DOHH2 (cell line): ENCODE data around the gene CYP26C1.
A peak's percentile ranks its signal among the peaks of the same experiment; 100 is the strongest.

ENCODE experiments used
- H3F3A ChIP-seq: fragments of 200-600 bp; sonication (generic), shearing (Covaris generic); 2 replicates; pipeline ENCODE4 v1.6.0; 2016; ENCODE audit warnings: antibody characterized with exemption, mild to moderate bottlenecking; ENCODE audit not compliant: control insufficient read depth, insufficient read depth
- H3K27ac ChIP-seq: fragments of 200-600 bp; sonication (generic); 2 replicates; pipeline ENCODE4 v1.5.1; 2014; ENCODE audit warnings: low read depth, mild to moderate bottlenecking, low read length, moderate library complexity
- H3K27me3 ChIP-seq: fragments of 200-600 bp; sonication (generic); 2 replicates; pipeline ENCODE4 v1.6.1; 2014; ENCODE audit warnings: mild to moderate bottlenecking, low read length, mixed read lengths; ENCODE audit not compliant: control insufficient read depth
- H3K36me3 ChIP-seq: fragments of 200-600 bp; sonication (generic); 2 replicates; pipeline ENCODE4 v1.6.1; 2014; ENCODE audit warnings: mild to moderate bottlenecking, low read length, moderate library complexity, mixed read lengths; ENCODE audit not compliant: control insufficient read depth
- H3K4me1 ChIP-seq: fragments of 200-600 bp; sonication (generic); 2 replicates; pipeline ENCODE4 v1.6.1; 2014; ENCODE audit warnings: mild to moderate bottlenecking, low read length, mixed read lengths; ENCODE audit not compliant: control insufficient read depth
- H3K4me2 ChIP-seq: fragments of 200-600 bp; sonication (generic); 2 replicates; pipeline ENCODE4 v1.6.0; 2014; ENCODE audit warnings: mild to moderate bottlenecking, low read length, moderate library complexity
- H3K4me3 ChIP-seq: fragments of 200-600 bp; sonication (generic); 2 replicates; pipeline ENCODE4 v1.5.1; 2014; ENCODE audit warnings: mild to moderate bottlenecking, low read length, mixed read lengths
- H3K79me2 ChIP-seq: fragments of 200-600 bp; sonication (generic); 2 replicates; pipeline ENCODE4 v1.6.1; 2014; ENCODE audit warnings: mild to moderate bottlenecking, low read length, mixed read lengths; ENCODE audit not compliant: control insufficient read depth
- H3K9me2 ChIP-seq: fragments of 200-600 bp; sonication (generic); replicated peaks from 2 replicates; pipeline ENCODE4 v1.6.1; 2014; ENCODE audit warnings: mild to moderate bottlenecking, low read length, mixed read lengths; ENCODE audit not compliant: control insufficient read depth
- H3K9me3 ChIP-seq: fragments of 200-600 bp; sonication (generic); 2 replicates; pipeline ENCODE4 v1.6.1; 2014; ENCODE audit warnings: antibody characterized with exemption, low read length, mixed read lengths; ENCODE audit not compliant: control insufficient read depth, insufficient read depth
- H4K20me1 ChIP-seq: fragments of 200-600 bp; sonication (generic); 2 replicates; pipeline ENCODE4 v1.6.0; 2014; ENCODE audit warnings: low read depth, mild to moderate bottlenecking, antibody characterized with exemption, low read length, moderate library complexity; ENCODE audit not compliant: control insufficient read depth, insufficient read depth
- EZH2phosphoT487 ChIP-seq: fragments of 200-600 bp; sonication (generic); IDR thresholded peaks from 2 replicates; pipeline ENCODE4 v1.6.1; 2017; ENCODE audit warnings: borderline replicate concordance, mild to moderate bottlenecking, antibody characterized with exemption, low read length, moderate library complexity, mixed read lengths
- TF ChIP-seq, protein P1 (sequence below): fragments of 200-600 bp; sonication (generic); IDR thresholded peaks from one replicate; pipeline ENCODE4 v1.5.1; 2014; ENCODE audit warnings: antibody characterized with exemption, mild to moderate bottlenecking, low read depth, low read length; ENCODE audit not compliant: poor library complexity, severe bottlenecking

The CYP26C1 gene

DNA sequence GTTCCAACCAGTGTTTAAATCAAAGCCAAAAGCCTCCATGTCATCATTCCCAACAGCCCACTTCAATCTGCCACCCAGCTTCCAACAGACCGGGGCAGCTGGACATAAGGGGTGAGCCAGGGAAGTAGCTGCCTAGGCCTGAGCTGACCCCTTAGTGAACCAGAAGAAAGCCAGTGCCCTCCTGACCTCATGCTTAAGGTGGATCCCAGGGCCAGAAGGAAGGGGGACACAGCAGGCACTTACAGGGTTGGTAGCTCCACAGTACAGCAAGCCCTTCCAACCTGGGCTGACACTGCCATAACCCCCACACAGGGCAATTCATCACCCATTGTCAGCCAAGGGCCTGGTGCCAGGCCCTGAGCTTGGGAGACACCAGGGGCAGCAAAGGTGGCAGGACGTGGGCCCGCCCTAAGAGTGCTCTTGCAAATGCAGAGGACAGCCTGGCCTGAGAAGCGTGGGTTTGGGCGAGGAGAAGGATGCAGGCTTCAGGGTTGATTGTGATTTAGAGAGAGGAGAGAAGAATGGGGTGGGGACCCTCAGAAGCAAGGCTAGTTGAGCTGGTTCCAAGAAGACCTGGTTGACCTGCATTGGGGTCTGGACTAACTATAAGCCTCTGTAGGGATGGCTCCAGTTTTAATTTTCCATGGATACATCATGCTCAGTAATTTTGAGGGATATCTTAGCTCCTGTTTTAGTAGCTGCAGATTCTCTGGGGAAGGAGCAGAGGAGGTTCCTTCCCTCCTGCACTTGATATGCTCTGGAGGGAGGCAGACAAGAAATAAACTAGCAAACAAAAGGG, 10.0 kb downstream of the CYP26C1 start:
- no peaks in the 10 kb centered on the region for H4K20me1 ChIP-seq
- TF ChIP-seq, protein P1, sequence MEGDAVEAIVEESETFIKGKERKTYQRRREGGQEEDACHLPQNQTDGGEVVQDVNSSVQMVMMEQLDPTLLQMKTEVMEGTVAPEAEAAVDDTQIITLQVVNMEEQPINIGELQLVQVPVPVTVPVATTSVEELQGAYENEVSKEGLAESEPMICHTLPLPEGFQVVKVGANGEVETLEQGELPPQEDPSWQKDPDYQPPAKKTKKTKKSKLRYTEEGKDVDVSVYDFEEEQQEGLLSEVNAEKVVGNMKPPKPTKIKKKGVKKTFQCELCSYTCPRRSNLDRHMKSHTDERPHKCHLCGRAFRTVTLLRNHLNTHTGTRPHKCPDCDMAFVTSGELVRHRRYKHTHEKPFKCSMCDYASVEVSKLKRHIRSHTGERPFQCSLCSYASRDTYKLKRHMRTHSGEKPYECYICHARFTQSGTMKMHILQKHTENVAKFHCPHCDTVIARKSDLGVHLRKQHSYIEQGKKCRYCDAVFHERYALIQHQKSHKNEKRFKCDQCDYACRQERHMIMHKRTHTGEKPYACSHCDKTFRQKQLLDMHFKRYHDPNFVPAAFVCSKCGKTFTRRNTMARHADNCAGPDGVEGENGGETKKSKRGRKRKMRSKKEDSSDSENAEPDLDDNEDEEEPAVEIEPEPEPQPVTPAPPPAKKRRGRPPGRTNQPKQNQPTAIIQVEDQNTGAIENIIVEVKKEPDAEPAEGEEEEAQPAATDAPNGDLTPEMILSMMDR: no peak
- no peak for TF ChIP-seq EZH2phosphoT487
- H3K79me2 ChIP-seq: no peaks in the 10 kb centered on the region
- H3K9me3 ChIP-seq: no peaks in the 10 kb centered on the region
- no peak overlapping the region for H3K4me2 ChIP-seq
- H3K27ac ChIP-seq: no peak overlapping the region
- H3K27me3 ChIP-seq: peaks cover 84% of the 10 kb centered on the region
- H3K36me3 ChIP-seq: no peaks in the 10 kb centered on the region
- peaks cover 16% of the 10 kb centered on the region for H3K4me1 ChIP-seq
- no peak overlapping the region for H3K4me3 ChIP-seq
- no peaks in the 10 kb centered on the region for H3F3A ChIP-seq
- H3K9me2 ChIP-seq: no peaks in the 10 kb centered on the region

DNA sequence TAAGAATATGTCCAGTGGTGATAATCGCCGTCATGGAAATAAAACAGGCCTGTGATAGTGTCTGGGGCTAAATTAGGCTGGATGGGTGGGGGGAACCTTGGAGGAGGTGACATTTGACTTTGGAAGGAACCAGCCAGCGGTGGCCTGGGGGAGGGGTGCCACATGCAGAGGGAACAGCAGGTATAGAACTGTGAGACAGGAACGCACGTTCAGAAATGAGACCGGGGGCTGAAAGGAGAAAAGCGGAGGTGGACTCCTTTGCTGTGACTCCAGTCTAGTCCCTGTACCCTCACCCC, 10.5 kb downstream of the CYP26C1 start:
- Histone ChIP-seq H3K4me1 (peaks cover 16% of the 10 kb centered on the region), H3K9me3 (no peaks in the 10 kb centered on the region), H3K79me2 (no peaks in the 10 kb centered on the region), H3K36me3 (no peaks in the 10 kb centered on the region), H3K27me3 (peaks cover 89% of the 10 kb centered on the region), H4K20me1 (no peaks in the 10 kb centered on the region), H3K9me2 (no peaks in the 10 kb centered on the region), H3F3A (no peaks in the 10 kb centered on the region), H3K27ac (no peak overlapping the region), H3K4me2 (no peak overlapping the region), H3K4me3 (no peak overlapping the region)
- TF ChIP-seq, protein P1: no peak
- TF ChIP-seq EZH2phosphoT487: peak; percentile 36; the same call in 1 of the 2 replicates

DNA sequence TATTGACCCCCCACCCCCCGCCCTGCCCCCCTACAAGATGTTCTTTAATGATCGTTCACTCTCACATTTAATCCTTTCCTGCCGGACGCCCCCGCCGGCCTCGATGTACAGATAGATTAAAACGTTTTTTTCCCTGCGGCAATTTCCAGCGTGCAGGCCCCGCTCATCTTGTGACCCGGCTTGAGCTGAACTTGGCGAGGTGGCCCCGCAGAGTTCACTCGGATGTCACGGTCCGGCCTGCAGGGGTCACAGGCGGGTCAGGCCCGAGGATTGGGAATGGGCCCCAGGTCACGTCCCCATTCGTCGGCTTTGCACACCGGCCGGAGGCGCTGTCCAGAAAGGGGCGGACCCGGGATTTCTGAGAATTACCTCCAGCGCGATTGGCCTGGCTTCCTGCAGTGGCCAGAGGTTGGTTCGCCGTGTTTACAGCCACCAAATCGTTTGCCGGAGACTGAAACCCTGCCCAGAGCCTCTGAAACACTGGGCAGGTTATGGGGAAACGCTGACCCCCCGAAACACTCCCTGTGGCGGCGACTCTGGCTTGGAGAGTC, 11.2 kb downstream of the CYP26C1 start:
- no peak; the same call in 1 of the 2 replicates for TF ChIP-seq EZH2phosphoT487
- TF ChIP-seq, protein P1: no peak
- H3K27me3 ChIP-seq: peaks cover 92% of the 10 kb centered on the region
- H3K4me1 ChIP-seq: peaks cover 16% of the 10 kb centered on the region
- H3K4me3 ChIP-seq: peak overlapping the region; percentile 14; the same call in 1 of the 2 replicates
- H3K9me3 ChIP-seq: no peaks in the 10 kb centered on the region
- H3K9me2 ChIP-seq: no peaks in the 10 kb centered on the region
- peak overlapping the region; percentile 30 for H3K4me2 ChIP-seq
- no peaks in the 10 kb centered on the region for H3F3A ChIP-seq
- H4K20me1 ChIP-seq: no peaks in the 10 kb centered on the region
- no peaks in the 10 kb centered on the region for H3K79me2 ChIP-seq
- no peaks in the 10 kb centered on the region for H3K36me3 ChIP-seq
- no peak overlapping the region for H3K27ac ChIP-seq
